ENCODE data around the gene RAB5A.

- TF ChIP-seq CTCF (IDR thresholded peaks at IDR 0.05) (no peak), POLR2A (IDR thresholded peaks at IDR 0.05) (no peak)
Observed at GRCh38 chr3:19934098-19934566, 12.8 kb upstream of the RAB5A start, which contains the start of gene EFHB.

Measured in right lobe of liver (tissue), 4 donors.